Astrocyte of the spinal cord (primary cell): ENCODE data around the gene GTSE1.

Experiments used
- DNase-seq: peaks from one replicate; pipeline ENCODE4 v3.0.0; 2011; ENCODE audit warnings: low read depth, low spot score
- H3K4me3 ChIP-seq: 2 replicates; pipeline ENCODE4 v1.5.1; 2011; ENCODE audit warnings: low read depth, mild to moderate bottlenecking, low read length, moderate library complexity
- in situ Hi-C: cut with HindIII; loops from 2 replicates; pipeline ENCODE4 v1.10.0; 2017; ENCODE audit warnings: low sequenced_read_pairs
- TF ChIP-seq, protein P1 (sequence below): IDR thresholded peaks from 2 replicates; pipeline ENCODE4 v1.5.1; 2012; ENCODE audit warnings: low read depth, mild to moderate bottlenecking, low read length, inconsistent platforms

Gene GTSE1

DNA sequence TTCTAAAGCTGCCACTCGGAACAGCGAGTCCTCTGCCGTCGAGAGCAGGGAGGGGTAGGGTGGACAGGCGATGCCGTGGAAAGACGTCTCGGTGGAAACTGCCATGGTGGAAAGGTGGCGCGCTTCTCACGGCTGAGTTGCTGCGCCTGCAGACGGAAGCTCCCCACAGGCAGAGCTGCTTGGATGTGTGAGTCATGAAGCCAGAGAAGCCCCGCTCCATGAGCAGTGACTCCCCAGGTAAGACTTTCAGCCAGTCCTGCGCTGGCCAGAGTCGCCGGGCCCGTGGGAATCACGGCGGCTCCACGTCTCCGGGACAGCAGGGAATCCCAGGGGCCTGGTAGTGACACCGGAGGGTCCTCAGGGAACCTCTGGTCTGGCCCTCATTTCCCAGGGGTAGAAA is 34.8 kb downstream of the GTSE1 start:
- in situ Hi-C loops = no loop called here
- TF ChIP-seq, protein P1, sequence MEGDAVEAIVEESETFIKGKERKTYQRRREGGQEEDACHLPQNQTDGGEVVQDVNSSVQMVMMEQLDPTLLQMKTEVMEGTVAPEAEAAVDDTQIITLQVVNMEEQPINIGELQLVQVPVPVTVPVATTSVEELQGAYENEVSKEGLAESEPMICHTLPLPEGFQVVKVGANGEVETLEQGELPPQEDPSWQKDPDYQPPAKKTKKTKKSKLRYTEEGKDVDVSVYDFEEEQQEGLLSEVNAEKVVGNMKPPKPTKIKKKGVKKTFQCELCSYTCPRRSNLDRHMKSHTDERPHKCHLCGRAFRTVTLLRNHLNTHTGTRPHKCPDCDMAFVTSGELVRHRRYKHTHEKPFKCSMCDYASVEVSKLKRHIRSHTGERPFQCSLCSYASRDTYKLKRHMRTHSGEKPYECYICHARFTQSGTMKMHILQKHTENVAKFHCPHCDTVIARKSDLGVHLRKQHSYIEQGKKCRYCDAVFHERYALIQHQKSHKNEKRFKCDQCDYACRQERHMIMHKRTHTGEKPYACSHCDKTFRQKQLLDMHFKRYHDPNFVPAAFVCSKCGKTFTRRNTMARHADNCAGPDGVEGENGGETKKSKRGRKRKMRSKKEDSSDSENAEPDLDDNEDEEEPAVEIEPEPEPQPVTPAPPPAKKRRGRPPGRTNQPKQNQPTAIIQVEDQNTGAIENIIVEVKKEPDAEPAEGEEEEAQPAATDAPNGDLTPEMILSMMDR = no peak
- H3K4me3 ChIP-seq = no peak overlapping the region
- DNase-seq = no peak

DNA sequence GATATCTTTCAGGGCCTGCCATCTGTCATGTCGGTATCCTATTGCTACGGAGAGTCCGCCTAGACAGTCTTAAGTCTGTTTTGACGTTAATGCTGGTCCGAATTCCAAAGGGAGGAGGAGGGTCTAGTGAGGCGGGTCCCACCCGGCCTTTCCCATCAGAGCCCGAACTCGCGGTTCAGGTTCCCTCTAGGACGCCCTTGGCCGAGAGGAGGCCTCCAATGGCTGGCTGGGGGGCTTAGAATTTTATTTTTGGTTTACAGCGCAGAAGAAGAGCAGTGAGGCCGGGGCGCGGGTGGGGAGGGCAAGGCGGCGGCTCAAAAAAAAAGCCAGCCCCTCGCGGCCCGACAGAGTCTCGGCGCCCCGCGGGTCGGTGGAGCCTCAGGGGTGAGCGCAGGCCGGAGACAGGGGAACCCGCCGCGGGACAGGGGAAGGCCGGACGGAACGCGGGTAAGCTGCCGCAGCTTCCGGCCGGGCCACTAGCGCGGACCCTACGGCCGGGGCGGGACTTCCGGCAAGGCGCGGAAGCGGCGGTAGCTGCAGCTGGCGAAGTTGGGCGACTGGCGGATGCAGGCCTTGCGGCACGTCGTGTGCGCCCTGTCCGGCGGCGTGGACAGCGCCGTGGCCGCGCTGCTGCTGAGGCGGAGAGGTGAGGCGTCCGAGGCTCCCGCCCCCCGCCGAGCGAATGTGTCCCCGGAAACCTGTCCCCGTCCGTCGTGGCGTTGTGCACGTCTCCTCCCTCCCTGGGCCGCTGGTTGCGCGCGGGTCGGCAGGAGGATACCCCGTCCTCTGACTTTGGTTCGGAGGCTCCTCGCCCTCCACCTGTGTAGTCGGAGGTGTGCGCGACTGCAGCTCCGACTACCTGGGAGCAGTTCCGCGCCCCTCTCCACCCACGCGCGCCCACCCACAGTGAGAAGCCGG is 38.8 kb downstream of the GTSE1 start, which contains the start of gene TRMU:
Gene TRMU, plus strand, starts transcription at position 514 of the 918 bp plus-strand sequence. Its CDS starts 51 bp downstream, at position 565.
- peak; percentile 85 for DNase-seq
- peak within 1 kb of the TSS; percentile 93 for H3K4me3 ChIP-seq
- TF ChIP-seq, protein P1 = no peak
- in situ Hi-C loops = no loop called here

DNA sequence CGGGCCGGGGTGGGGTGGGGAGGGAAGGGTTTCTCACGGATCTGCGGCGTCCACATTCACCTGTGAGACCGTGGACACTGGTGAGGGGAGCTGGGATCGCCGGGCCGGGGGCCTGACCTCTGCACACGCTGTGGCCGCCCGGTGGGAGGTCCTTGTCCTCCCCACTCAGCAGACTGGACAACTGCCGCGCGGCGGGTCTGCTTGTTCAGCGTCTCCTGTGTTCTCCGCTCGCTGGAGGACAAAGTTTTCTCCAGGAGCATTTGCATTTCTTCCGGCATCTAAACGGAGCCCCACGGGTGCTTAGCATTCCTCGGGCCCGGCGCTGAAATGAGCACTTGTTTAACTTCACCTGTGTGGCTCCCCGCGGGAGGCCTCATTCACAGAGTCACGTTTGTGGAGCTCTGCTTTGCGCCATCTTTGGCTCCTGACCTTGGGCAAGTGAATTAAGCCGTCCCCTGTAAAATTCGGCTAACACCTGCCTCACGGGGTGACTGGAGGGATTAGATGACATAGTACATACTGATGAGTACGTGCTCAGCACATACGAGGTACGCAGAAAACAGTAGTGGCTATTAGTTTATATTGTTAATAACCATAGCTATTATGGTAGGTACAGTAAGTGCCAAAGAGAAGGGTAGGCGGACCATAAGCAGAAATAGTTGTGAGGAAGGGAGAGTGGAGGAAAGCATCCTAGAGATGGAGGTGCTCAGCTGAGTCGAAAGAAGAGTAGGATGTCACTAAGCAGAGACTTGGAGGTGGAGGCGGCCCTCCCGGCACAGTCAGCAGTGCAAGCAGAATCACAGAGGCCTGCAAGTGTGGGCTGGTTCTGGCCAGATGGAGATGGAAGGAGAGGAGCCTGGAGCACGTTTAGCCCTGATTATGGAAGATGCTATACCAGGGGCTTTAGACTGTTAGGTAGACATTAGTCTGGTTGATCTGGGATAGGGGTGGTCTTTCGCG is 39.7 kb downstream of the GTSE1 start:
- in situ Hi-C loops = no loop called here
- TF ChIP-seq, protein P1 = no peak
- H3K4me3 ChIP-seq = peak overlapping the region; percentile 93
- DNase-seq = no peak

DNA sequence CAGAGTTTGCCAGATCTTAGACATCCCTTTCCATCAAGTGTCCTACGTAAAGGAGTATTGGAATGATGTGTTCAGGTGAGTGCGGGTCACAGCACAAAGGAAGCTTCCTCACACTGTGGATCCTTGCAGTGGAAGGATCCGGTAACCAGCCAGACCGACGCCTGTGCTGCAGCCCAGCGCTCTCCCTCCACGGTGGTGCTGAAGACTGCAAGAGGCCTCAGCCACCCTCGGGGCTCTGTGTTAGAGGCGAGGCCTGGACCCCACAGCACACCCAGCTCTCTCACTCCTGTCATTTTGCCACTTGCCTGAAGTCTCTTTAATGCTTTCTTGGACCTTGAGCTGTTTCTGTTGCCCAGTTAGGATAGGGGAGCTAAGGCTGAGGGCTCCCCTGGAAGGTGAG is 41.2 kb downstream of the GTSE1 start:
- no peak overlapping the region for H3K4me3 ChIP-seq
- in situ Hi-C loops = no loop called here
- no peak for DNase-seq
- TF ChIP-seq, protein P1 = no peak

DNA sequence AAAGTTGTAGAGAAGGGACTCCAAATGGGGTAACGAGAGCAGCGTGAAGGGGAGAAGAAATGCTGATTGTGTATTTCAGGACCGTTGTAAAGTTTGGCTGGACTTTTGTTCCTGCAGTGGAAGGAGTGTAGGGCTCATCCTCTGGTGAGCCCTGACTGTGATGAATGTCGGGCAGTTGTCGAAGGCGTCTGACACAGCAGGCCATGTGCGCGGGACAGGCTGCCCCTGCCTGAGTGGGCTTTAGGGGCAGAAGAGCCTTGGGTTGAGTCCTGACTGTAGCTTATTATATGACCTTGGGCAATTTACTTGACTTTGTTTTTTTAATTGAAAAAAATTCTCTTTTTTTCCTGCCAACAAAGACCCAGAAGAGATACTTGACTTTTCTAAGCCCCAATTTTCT is 42.0 kb downstream of the GTSE1 start:
- DNase-seq = no peak
- TF ChIP-seq, protein P1 = no peak
- no peak overlapping the region for H3K4me3 ChIP-seq
- in situ Hi-C loops = no loop called here

DNA sequence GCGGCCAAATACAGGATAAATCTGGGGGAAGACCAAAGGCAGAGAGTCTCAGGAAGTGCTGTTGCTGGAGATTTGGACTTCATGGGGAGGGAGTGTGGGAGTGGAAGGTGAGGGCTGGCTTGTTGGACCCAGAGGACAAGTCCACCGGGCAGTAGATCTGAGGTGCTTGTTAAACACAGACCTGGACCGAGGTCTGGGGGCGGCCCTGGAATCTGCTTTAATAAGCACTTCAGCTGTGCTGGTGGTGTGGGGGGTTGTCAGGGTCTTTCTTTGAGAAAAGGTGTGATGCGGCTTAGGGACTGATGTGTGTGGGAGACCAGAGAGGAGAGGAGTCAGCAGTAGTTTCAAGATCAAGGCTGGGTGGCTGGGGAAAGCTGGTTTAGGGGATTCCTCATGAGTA is 43.3 kb downstream of the GTSE1 start:
- H3K4me3 ChIP-seq = no peak overlapping the region
- DNase-seq = no peak
- in situ Hi-C loops = no loop called here
- TF ChIP-seq, protein P1 = no peak
